GM23338 (cell line): Measurements from ENCODE around the gene CCNY. TPM values are rescaled to one million over a fixed set of nuclear protein-coding genes. Genes with fewer than 3 reads are reported as not detected.

Source experiments
- ATAC-seq: fragments of 200-7000 bp; cut with Tn5 transposase; 3 replicates; pipeline ENCODE4 v1.9.1; 2020
- DNase-seq: peaks from one replicate; pipeline ENCODE4 v3.0.0-alpha.2; 2015; ENCODE audit warnings: low spot score
- H2AFZ ChIP-seq: fragments of 200-600 bp; sonication (generic); 2 replicates; pipeline ENCODE4 v1.8.0; 2016; ENCODE audit warnings: antibody characterized with exemption, mild to moderate bottlenecking, moderate library complexity
- H3F3A ChIP-seq: fragments of 200-600 bp; sonication (generic); replicated peaks from 2 replicates; pipeline ENCODE4 v1.8.0; 2017; ENCODE audit warnings: antibody characterized with exemption, mixed run types, low read depth
- H3K27ac ChIP-seq: fragments of 200-600 bp; sonication (generic); 2 replicates; pipeline ENCODE4 v1.6.1; 2016; ENCODE audit warnings: low read depth
- H3K27me3 ChIP-seq: fragments of 200-600 bp; sonication (generic); 2 replicates; pipeline ENCODE4 v1.8.0; 2016; ENCODE audit warnings: mild to moderate bottlenecking, mixed run types, moderate library complexity; ENCODE audit not compliant: insufficient read depth
- H3K36me3 ChIP-seq: fragments of 200-600 bp; sonication (generic); 2 replicates; pipeline ENCODE4 v1.8.0; 2016; ENCODE audit warnings: mild to moderate bottlenecking; ENCODE audit not compliant: insufficient read depth
- H3K4me1 ChIP-seq: fragments of 200-600 bp; sonication (generic); 2 replicates; pipeline ENCODE4 v1.8.0; 2016; ENCODE audit warnings: mild to moderate bottlenecking, moderate library complexity; ENCODE audit not compliant: insufficient read depth
- H3K4me2 ChIP-seq: fragments of 200-600 bp; sonication (generic); 2 replicates; pipeline ENCODE4 v1.7.1; 2017; ENCODE audit warnings: mixed run types
- H3K4me3 ChIP-seq: fragments of 200-600 bp; sonication (generic); 2 replicates; pipeline ENCODE4 v1.6.1; 2016; ENCODE audit warnings: mixed run types
- H3K79me2 ChIP-seq: fragments of 200-600 bp; sonication (generic); replicated peaks from 2 replicates; pipeline ENCODE4 v1.8.0; 2017; ENCODE audit warnings: mild to moderate bottlenecking; ENCODE audit not compliant: insufficient read depth
- H3K9me2 ChIP-seq: fragments of 200-600 bp; sonication (generic); 2 replicates; pipeline ENCODE4 v1.8.0; 2017; ENCODE audit not compliant: insufficient read depth
- H4K20me1 ChIP-seq: fragments of 200-600 bp; sonication (generic); replicated peaks from 2 replicates; pipeline ENCODE4 v1.8.0; 2017; ENCODE audit warnings: mild to moderate bottlenecking; ENCODE audit not compliant: insufficient read depth
- H3K27ac Mint-ChIP-seq: 2 replicates; pipeline ENCODE4 v1.8.0; 2020; ENCODE audit warnings: inconsistent platforms, mild to moderate bottlenecking, moderate library complexity, mixed read lengths
- H3K27me3 Mint-ChIP-seq: 3 replicates; pipeline ENCODE4 v1.8.0; 2022; ENCODE audit warnings: low read depth, mild to moderate bottlenecking, moderate library complexity, mixed read lengths, inconsistent platforms; ENCODE audit not compliant: insufficient read depth, poor library complexity
- H3K36me3 Mint-ChIP-seq: 3 replicates; pipeline ENCODE4 v1.8.0; 2021; ENCODE audit warnings: low read depth, mild to moderate bottlenecking, inconsistent platforms, moderate library complexity, mixed read lengths
- H3K4me1 Mint-ChIP-seq: 3 replicates; pipeline ENCODE4 v1.8.0; 2020; ENCODE audit warnings: mild to moderate bottlenecking, inconsistent platforms, mixed read lengths
- H3K4me3 Mint-ChIP-seq: 3 replicates; pipeline ENCODE4 v1.8.0; 2021; ENCODE audit warnings: moderate library complexity, mild to moderate bottlenecking, inconsistent platforms, mixed read lengths
- H3K9me3 Mint-ChIP-seq: 3 replicates; pipeline ENCODE4 v1.8.0; 2020; ENCODE audit warnings: moderate library complexity, mild to moderate bottlenecking, inconsistent platforms, mixed read lengths
- CREB1 ChIP-seq: fragments of 250-450 bp; sonication (Bioruptor Pico); IDR thresholded peaks from 2 replicates; pipeline ENCODE4 v1.5.0; 2020; ENCODE audit warnings: low read depth, mild to moderate bottlenecking, moderate library complexity
- CTCF ChIP-seq, 2 experiments: fragments of 200-600 bp in 1 of 2; sonication (generic) in 1 of 2; conservative IDR thresholded peaks; 2 replicates each; pipeline versions ENCODE4 v1.5.1 to v1.6.1; 2016 to 2017; ENCODE audit warnings: antibody characterized with exemption in 2 of 2, low read depth in 2 of 2, mild to moderate bottlenecking in 2 of 2, moderate library complexity in 1 of 2
- ETS1 ChIP-seq: IDR thresholded peaks from 2 replicates; pipeline ENCODE4 v1.6.1; 2016; ENCODE audit warnings: antibody characterized with exemption
- EZH2 ChIP-seq: fragments of 200-600 bp; sonication (generic); IDR thresholded peaks from one replicate; pipeline ENCODE4 v1.8.0; 2017; ENCODE audit warnings: antibody characterized with exemption, mild to moderate bottlenecking, low read depth; ENCODE audit not compliant: unreplicated experiment
- EZH2phosphoT487 ChIP-seq: fragments of 200-600 bp; sonication (generic); IDR thresholded peaks from one replicate; pipeline ENCODE4 v1.8.1; 2018; ENCODE audit warnings: antibody characterized with exemption; ENCODE audit not compliant: unreplicated experiment
- JUNB ChIP-seq: IDR thresholded peaks from one replicate; pipeline ENCODE4 v1.6.1; 2016; ENCODE audit warnings: antibody characterized with exemption; ENCODE audit not compliant: unreplicated experiment
- NANOG ChIP-seq: IDR thresholded peaks from 2 replicates; pipeline ENCODE4 v1.6.1; 2016; ENCODE audit warnings: antibody characterized with exemption, borderline replicate concordance
- POLR2AphosphoS5 ChIP-seq: IDR thresholded peaks from 2 replicates; pipeline ENCODE4 v1.6.1; 2016; ENCODE audit warnings: antibody characterized with exemption, low read depth
- REST ChIP-seq: IDR thresholded peaks from one replicate; pipeline ENCODE4 v1.6.1; 2018; ENCODE audit warnings: antibody characterized with exemption; ENCODE audit not compliant: unreplicated experiment
- STAT1 ChIP-seq: IDR thresholded peaks from one replicate; pipeline ENCODE4 v1.6.1; 2016; ENCODE audit warnings: antibody characterized with exemption; ENCODE audit not compliant: unreplicated experiment
- ZNF114 ChIP-seq: fragments of 250-450 bp; sonication (Bioruptor Pico); IDR thresholded peaks from 2 replicates; pipeline ENCODE4 v1.5.0; 2020; ENCODE audit warnings: mild to moderate bottlenecking, moderate library complexity
- ZNF331 ChIP-seq: fragments of 250-450 bp; sonication (Bioruptor Pico); IDR thresholded peaks from 2 replicates; pipeline ENCODE4 v1.5.0; 2020; ENCODE audit warnings: low read depth, mild to moderate bottlenecking, moderate library complexity
- ZNF462 ChIP-seq: fragments of 250-450 bp; sonication (Bioruptor Pico); IDR thresholded peaks from 2 replicates; pipeline ENCODE4 v1.5.0; 2020; ENCODE audit warnings: mild to moderate bottlenecking, moderate library complexity
- polyA plus RNA-seq: library from polyadenylated mRNA; unstranded; fragments of >200 nt; fragmentation: Nextera tagmentation; extraction: Ambion mirVana; gene quantifications from 2 replicates; pipeline ENCODE4 v1.2.1, GENCODE V29; 2016
- total RNA-seq: library from RNA; depleted of rRNA; stranded (reverse); fragments of >200 nt; shearing (Covaris generic); gene quantifications from 2 replicates; pipeline ENCODE4 v1.2.3, GENCODE V29; 2014

The CCNY gene
- total and polyA plus RNA-seq, 2 experiments from 2014 or later, result 14.2 to 29.0 TPM

- H3K4me3 ChIP-seq, result no peak overlapping the region
- no peaks in the 10 kb centered on the region for H3K27me3 ChIP-seq
- Mint-ChIP-seq H3K4me3 (no peak overlapping the region), H3K27me3 (peaks cover 8% of the 10 kb centered on the region), H3K4me1 (peaks cover 42% of the 10 kb centered on the region), H3K36me3 (peaks cover 20% of the 10 kb centered on the region), H3K9me3 (peaks cover 23% of the 10 kb centered on the region), H3K27ac (peak overlapping the region; percentile 77)
- H3K27ac ChIP-seq, result no peak overlapping the region
- 0 out of 2 replicates have a peak, but pooled peaks cover 4% of the 10 kb centered on the region for H4K20me1 ChIP-seq
- no peak overlapping the region for H2AFZ ChIP-seq
- ATAC-seq (no peak), DNase-seq (no peak)
- no peak overlapping the region for H3K4me2 ChIP-seq
- H3K4me1 ChIP-seq, result peaks cover 14% of the 10 kb centered on the region
- H3K36me3 ChIP-seq, result peaks cover 7% of the 10 kb centered on the region; the same call in 1 of the 2 replicates
- H3F3A ChIP-seq, result no peaks in the 10 kb centered on the region
- TF ChIP-seq ETS1 (no peak), NANOG (no peak), EZH2 (no peak), ZNF331 (CRISPR knock-in tag) (no peak), CREB1 (no peak), CTCF (conservative IDR thresholded peaks at IDR 0.05; ENCODE audit: low read depth in 2 of 2) (no peak), STAT1 (no peak), EZH2phosphoT487 (no peak), JUNB (no peak), ZNF114 (CRISPR knock-in tag) (no peak), ZNF462 (CRISPR knock-in tag) (no peak), POLR2AphosphoS5 (no peak), REST (no peak)
- H3K79me2 ChIP-seq, result peaks cover 93% of the 10 kb centered on the region
- H3K9me2 ChIP-seq, result peaks cover 3% of the 10 kb centered on the region; the same call in 1 of the 2 replicates
Measured at GRCh38 chr10:35448687-35449662, 112.7 kb downstream of the CCNY start.
